HT-29 (cell line): ENCODE measurements around the gene DMRT3. TPM values are rescaled to one million over a fixed set of nuclear protein-coding genes. Genes with fewer than 3 reads are reported as not detected.
A peak's percentile ranks its signal among the peaks of the same experiment; 100 is the strongest.

Experiments
- DNase-seq: peaks from one replicate; pipeline ENCODE4 v3.0.0-alpha.2; 2015; ENCODE audit warnings: low spot score
- total RNA-seq: library from RNA; depleted of rRNA; stranded (reverse); fragments of >200 nt; shearing (Covaris generic); gene quantifications from 2 replicates; pipeline ENCODE4 v1.2.3, GENCODE V29; 2014; rRNA removed

The DMRT3 gene, protein sequence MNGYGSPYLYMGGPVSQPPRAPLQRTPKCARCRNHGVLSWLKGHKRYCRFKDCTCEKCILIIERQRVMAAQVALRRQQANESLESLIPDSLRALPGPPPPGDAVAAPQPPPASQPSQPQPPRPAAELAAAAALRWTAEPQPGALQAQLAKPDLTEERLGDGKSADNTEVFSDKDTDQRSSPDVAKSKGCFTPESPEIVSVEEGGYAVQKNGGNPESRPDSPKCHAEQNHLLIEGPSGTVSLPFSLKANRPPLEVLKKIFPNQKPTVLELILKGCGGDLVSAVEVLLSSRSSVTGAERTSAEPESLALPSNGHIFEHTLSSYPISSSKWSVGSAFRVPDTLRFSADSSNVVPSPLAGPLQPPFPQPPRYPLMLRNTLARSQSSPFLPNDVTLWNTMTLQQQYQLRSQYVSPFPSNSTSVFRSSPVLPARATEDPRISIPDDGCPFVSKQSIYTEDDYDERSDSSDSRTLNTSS
- total RNA-seq, result not detected in 2 replicates

DNA sequence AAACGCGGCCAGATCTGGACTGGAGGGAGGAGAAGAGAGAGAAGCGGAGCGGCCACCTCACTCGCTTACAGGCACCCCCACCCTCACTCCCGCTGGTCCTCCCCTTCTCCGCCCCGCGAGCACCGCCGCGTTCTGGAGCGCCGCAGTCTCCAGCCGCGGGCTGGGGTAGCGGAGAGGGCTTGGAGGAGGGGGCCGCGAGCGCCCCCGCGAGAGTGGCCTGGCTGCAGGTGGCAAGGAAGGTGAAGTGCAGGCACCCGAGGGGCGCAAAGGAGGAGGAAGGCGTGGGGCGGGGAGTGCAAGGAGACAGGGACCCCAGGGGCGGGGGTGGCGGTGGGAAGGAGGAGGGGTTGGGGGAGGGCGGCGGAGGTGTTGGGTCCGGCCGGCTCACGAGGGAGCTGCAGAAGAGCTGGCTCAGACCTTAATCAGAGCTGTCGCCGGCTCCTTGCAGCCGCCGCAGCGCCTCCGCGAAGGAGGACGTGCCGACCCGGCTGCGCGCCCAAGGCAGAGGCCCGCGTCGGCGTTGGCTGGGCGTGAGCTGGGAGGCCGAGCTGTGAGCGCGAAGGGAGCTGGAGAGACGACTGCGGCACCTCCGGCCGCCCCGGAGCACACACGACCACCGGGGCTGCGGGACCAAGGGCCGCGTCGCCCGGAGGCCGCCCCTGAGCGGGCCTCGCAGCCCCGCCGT, at the start of gene DMRT3:
Gene DMRT3 (plus strand): TSS at position 398 of the 685 bp plus-strand sequence. CDS start 347 bp downstream, outside the sequence.
- no peak for DNase-seq

DNA sequence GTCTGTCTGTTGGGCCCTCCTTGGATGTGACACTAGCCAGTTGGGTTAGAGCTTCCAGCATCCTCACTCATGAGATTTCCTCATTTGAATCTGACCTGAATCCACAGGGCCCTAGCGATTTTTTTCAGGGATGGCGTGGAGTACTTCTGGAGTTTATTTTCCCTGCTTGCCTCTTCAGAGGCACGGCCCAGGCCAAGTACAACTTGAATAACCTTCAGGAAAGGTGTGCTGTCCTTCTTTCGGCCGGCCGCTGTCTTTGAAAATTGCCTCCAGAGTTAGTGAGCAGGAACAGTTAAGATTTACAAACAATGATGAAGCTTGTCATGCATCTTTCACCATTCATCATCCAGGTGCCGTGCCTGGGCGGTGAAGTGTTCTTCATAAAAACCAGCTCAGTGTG, 49.5 kb upstream of the DMRT3 start:
- DNase-seq, result no peak

DNA sequence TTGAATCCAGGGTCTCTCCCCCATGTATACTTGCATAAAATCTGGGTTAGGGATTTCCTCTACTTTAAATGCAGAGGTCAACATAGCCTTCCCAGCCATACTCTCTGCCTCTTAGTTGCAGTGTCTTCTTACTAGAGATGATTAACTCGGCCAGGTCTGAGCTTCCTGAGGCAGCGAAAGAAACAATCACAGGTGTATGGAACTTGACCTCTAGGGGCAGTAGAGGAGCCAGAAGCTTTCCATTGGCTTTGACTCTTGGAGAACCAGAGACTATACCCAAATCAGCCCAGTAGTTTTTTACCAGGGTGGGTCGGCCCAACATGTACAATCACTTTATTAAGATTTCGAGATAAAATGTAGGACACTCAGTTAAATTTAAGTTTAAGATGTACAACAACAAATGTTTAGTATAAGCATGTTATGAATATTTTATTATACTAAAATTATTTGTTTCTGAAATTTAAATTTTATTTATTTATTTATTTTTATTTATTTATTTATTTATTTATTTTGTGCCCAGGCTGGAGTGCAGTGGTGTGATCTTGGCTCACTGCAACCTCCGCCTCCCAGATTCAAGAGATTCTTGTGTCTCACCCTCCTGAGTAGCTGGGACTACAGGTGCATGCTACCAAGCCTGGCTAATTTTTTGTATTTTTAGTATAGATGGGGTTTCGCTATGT, 48.0 kb upstream of the DMRT3 start:
- DNase-seq, result peak; percentile 75

DNA sequence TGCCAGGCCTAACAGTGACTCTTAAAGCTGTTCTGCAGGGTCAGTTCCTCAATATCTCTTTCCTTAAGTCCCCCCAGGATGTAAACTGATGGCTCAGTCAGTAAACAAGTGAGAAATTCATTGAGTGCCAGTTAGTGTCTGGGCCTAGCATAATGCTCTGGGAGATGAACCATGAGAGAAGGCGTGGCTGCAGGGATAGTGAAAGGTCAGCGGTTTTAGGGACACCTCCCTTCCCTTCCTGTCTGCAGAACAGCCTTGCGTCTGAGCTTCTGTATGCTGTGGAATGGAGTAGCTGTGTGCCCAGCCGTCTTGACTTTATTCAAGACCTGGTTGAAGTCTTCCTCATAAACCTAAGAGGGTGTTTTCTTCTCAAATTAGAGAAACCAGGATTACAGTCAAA, 46.7 kb upstream of the DMRT3 start:
- DNase-seq, result no peak

DNA sequence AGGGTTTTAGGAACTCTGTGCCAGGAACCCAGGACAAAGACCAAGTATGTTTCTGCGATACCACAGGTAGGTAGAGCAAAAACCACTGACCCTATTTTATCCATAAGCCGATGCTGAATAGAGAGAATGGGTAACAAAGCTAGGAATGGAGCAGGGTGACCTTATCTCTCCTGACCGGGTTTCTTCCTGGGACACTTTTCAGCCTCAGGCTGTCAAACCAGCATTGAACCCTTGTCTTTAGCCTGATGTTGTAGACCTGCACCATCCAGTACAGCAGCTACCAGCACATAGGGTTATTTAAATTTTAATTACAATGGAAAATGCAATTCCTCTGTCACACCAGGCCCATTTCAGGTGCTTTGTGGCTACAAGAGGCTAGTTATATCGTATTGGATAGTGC, 43.1 kb upstream of the DMRT3 start:
- DNase-seq, result no peak

DNA sequence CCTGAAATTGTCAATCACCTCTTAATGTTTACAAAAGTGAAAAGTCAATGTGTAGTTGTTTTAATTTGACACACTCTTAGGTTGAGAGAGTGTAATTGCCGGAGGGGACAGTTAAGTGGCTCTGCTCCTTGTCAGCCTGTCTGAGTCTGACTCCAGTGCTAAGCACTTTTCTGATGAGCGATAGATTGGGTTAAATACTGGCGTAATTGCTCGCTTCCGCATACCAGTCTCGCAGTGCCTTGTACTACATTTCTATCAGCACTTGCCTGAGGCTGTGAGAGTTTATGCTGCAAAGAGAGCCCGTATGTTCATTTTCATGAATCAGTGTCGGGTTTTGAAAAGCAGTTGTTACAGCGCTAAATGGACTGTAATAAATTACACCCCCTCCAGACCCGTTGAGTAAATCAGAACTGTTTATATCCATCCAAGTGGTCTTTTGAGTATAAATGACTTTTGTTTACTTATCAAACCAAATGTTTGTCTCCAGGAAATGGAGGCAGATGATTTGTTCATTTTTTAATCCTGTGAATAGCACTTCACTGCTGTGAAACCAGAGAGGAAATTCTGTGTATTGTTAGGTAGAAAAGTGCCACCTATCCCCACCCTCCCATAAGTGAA, 41.0 kb upstream of the DMRT3 start:
- no peak for DNase-seq

DNA sequence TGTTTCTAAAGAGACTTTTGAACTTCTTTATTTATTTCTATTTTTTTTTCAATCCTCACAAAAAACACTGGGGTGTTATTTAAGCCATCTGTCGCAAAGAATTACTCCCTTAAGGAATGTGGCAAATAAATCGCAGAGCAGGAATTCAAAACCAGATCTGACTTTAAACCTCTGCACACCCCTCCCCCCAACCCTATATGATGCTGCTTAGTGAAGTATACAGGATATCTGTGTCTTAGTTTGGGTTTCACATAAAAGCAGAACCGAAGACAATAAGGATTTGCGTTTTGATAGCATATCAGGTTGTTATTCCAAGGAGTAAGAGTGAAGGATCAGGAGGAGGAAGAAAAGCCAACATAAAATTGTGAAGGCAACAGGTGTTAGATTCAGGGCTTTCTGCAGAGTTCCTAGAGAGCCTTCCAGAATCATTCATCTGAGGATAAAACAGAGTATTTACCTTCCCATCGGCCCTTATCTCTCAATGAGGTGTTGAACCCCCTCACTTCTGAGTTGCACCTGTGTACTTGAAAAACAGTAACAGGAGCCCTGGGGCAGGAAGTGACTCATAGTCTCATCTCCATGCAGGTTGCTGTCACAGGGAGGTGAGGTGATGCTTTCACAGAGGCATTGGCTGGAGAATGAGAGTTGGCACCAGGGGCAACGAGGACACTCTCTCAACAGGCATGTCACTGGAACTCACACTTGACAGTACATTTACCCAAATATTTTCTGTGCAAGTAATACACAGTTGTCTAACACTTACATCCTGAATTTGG, 33.5 kb upstream of the DMRT3 start:
- no peak for DNase-seq

DNA sequence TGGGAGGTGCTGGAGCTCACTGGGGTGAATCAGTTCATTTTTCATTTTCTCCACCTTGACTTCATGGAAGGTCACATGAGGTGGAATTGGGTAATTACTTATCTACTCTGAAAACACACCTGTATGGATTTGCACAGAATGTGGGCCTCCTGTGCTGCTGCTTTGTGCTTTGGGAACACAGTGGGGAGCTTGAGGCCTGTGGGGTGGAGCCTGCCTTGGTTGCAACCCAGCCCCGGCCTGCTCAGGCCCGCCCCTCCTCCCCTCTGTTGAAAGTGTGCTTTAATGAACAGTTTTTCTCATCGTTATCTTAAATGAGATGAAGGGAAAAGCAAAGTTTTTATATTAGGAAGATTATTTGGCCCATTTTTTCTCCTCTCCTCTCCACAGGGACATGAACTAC, 28.5 kb upstream of the DMRT3 start:
- DNase-seq, result no peak

DNA sequence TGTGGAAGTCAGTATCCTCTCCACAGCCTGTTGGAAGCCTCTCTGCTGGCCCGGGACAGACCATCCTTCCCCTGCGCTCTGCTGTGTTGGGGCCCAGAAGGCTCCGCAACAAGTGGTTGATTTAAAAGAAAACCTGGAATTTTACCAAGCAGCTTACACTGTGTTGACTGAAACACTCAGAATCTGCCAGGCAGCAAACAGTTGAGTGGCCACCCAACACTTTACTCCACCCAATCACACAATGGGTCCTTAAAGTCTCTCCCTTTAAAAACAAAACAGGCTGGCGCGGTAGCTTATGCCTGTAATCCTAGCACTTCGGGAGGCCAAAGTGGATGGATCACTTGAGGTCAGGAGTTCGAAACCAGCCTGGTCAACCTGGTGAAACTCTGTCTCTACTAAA, 28.0 kb upstream of the DMRT3 start:
- no peak for DNase-seq

DNA sequence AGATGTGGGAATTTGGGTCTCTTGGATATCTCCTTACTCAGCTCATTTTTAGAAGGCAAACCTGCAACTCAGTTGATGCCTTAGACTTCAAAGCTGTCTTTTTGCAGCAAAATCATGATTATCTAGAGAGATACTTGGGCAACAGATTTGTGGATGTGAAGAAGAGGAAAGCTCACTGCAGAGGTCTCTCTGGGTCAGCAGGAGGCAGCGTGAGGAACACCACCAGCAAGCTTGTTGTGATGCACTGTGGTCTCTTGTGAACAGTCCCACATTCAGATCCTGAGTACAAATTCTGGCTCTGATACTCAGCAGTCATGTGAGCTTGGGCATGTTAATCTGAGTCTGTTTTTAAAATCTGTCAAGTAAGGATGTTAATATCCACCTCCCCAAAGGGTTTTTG, 26.3 kb upstream of the DMRT3 start:
- no peak for DNase-seq

DNA sequence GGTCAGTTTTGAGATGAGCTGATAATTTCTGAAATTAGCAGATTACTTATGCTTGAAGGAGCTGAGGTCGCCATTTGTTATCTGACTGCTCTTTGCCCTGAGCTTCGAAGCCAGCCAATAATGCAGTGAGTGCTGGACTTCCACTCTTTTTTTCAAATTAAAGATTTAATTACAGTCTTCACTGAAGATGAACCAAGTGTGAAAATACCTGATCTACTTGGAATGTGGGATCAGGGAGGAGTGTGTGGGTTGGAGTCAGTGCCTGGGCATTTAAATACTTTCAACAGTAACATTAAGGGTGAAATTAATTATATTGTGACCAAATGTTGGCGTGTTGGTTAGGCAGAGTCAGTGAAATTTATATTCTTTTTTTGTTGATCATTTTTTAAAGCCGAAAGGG, 23.9 kb upstream of the DMRT3 start:
- no peak for DNase-seq

DNA sequence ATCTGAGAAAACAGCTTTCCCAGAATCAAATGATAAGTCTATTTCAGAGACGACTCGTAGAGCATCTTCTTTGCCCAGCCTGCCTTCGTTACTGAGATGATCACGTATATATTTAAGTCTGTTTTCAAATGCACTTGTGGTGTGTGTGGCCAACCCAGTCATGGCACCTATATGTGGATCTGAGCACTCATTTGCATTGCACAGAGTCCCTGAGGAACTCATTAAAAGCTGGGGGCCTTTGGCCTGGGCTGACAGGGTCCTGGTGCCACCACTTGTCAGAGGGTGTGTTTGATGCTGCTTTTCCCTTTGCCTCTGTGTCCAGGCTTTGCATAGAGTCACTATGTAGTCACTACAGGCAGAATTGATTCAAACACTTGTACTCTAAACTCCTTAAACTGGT, 17.4 kb upstream of the DMRT3 start:
- DNase-seq, result no peak

DNA sequence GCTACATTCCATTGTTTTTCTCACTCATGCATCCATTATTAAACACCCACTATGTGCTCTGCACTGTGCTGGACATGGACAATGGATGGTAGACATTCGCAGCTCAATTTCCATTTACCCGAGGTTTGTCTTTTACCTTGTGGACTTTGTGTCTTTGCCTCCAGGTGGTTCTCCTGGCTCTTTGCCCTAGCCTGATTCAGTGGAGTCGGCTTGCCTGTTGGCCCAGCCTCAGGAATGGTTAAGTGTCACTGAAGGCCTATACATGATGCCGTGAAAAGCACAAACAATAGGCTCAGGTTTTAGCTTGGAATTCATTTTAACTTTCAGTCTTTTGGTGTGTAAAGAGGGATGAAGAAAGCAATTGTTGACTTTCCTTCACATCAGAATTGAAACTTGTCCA, 16.5 kb upstream of the DMRT3 start:
- DNase-seq, result peak; percentile 11

DNA sequence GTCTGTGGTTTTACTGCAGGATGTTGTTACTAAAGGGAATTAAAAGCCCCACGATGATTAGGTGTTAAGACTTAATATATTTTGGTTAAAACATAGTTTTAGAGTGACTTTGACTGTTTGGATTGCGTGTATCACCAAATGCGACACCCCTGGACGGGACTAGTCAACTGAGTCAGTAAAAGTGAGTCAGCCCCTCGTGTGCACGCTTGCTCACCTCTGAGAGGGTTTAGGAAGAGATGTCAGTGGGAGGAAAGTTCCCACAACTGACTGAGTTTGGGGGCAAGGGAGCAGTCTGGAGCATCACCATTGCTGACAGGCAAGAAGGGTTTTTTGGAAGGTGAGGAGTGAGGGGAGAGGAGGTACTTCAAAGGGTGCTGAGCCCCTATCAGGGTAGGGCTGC, 14.4 kb upstream of the DMRT3 start:
- DNase-seq, result no peak

DNA sequence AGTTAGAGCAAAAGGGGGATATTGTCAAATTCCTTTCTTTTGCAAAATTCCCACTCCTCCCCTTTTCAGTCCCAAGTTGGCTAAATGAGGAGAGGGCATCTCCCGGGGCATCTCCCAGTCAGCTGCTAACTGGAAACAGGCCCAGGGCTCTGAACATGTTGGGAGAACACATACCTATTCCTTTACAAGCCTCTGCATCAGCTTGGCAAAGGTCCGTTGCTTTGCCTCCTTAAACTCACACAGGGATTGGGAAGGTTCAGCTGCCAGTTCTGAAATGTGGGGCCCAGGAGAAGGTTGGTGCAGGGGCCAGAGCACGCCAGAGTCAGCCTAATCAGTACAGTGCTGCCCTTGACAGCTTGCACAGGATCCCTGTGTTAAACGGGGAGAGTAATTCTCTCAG, 11.0 kb upstream of the DMRT3 start:
- no peak for DNase-seq

DNA sequence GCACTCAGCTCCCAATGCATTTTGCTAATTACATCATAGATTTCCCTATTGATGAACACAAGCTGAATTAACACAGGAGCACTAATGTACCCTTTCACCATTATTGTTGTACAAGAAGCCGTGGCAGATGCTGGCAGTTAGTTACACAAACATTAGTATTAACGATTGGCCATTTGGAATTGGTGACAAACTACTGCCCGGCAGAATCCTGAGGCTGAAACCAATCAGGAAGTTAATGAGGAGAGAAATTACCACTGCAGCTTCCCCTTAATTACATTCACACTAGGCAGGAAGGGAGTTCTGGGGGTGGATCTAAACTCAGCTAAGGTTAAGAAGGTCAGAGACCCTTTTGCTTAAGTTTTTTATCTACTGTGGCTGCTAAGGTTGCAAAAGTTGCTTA, 9.6 kb upstream of the DMRT3 start:
- DNase-seq, result no peak

DNA sequence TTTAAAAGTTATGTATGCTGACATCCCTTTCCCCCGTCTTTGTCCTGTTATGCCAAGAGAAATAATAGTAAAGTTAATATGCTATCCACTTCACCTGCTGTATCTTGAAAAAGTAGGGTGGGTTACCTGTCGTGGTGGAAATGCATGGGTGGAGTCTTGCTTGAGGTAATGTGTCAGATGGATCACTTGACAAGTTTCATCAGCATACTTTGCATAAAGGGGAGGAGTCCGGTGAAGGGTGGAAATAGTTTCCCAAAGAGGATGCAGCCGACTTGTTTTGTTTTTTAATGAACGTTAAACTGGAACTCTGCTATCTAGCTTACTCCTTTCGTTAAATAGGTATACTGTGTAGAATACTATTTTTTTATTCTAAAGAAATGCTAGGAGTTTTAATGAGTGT, 9.0 kb upstream of the DMRT3 start:
- DNase-seq, result no peak

DNA sequence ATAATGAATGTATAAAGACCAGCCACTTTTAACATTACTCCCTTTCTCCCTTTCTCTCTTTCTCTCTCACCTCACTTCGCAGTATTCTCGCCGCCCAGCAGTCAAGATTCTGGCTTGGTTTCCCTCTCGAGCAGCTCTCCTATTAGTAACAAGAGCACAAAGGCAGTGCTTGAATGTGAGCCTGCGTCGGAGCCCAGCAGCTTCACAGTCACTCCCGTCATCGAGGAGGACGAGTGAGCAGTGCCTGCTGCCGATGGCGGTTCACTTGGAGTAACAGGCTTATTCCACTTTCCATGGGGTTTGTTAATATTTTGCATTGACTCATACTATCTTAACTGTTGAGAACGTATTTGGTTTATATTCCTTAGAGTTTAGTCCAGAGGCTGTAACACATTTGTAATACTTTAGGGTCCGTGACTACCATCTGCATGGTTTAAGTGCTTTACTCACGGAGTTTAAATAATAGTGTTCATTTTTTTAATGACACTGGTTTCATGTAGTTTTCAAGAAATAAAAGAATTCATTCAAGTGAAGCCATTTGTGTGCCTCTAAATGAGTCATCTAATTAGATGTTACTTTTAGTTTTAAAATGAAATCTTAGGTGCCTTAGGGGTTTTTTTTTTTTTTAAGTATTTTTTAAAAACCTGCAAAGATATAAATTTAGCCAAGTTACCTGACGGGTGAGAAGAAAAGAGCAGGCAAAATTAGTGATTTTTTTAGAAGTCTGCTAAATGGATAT, 8.4 kb upstream of the DMRT3 start:
- no peak for DNase-seq

DNA sequence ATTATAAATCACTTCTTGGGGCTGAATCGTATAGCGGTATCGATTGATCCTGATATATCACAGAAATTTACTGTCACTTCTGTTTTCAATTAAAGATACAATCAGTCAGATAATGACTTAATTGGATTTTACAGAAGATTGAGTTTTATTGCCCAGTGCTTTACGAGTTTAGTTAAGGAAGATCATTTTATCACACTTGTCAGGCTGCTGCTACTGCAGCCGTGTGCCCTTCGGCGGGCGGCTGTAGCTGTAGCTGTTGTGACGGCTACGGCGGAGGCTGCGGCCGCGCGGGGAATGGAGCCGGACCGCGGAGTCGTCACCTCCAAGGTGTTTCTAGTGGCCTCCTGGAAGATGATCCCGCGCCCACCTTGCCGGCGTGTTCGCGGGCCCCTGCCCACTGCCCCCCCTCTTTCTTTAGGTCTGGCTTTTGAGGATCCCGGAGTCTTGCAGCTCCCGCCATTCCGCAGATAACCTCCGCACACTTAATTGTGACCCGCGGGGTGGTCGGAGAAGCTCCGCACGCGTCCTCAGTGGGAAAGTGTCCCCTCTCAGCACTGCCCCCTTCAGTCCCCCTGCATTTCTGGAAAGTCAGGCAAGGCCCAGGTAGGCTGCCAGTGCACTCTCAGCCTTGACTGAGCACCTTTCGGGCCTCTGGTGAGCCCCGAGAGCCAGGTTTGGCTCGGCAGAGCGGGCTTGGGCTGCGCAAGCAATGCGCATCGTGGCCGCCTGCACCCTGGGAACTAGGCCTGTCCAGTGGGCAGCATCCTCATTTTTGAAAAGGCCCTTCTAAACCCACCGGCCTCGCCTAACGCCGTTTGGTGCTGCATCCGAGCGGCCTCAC, 6.9 kb upstream of the DMRT3 start:
- no peak for DNase-seq
